NOMO-1 treated with dmso at 0.1 percent for 144 hours (cell line): ENCODE data around the gene C9orf153.
"Not testable (repeated sequence)": the region's sequence is repeated elsewhere in the genome, so short reads cannot be mapped to it uniquely, and the experiment has no call there.

Source experiments
- DNase-seq: peaks from one replicate; lab custom pipeline; 2025; ENCODE audit not compliant: unreplicated experiment; lab: John Stamatoyannopoulos, UW

Gene C9orf153

GRCh38 chr9:86193088-86193487 is 66.4 kb downstream of the C9orf153 start:
- DNase-seq: no peak

- DNase-seq: not testable (repeated sequence)
Observed at GRCh38 chr9:86190700-86191099, 68.8 kb downstream of the C9orf153 start.

- no peak for DNase-seq
Observed at GRCh38 chr9:86187121-86187520, 72.3 kb downstream of the C9orf153 start.

DNA sequence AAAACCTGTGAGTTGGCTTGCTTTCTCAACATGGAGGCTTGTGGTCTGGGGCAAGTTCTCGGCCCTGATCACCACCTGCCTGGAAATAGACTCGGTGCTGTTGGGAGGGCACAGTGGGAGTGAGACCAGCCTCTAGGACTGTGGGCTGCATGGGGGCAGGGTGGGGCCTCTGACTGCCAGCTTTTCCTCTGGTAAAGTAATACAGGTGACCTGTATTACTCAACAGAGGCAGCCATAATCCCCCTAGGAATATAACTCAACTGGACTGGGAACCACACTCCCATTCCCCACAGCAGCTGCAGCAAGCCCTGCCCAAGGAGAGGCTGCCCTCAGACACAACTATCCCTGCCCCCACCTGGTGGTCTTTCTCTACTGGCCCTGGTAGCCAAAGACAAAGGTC is 72.8 kb downstream of the C9orf153 start:
- DNase-seq: no peak

DNA sequence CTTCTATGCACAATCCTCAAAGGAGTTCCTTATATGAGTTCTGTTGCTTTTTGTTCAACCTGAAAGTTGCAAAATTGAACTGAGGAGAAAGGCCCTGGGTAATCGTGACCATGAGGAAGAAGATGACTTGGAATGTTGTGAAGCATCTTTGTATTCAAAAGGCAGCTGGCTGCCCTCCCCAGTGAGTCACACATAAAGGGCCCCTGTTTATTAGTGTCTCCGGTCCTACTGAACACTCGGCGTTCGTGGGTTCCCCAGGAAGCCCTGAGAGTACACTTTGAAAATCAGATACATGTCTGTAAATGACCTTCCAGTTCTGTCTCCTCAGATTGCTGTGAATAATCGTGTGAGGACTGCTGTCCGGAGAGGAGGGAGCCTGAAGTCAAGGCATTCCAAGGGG is 73.6 kb downstream of the C9orf153 start:
- DNase-seq: no peak

DNA sequence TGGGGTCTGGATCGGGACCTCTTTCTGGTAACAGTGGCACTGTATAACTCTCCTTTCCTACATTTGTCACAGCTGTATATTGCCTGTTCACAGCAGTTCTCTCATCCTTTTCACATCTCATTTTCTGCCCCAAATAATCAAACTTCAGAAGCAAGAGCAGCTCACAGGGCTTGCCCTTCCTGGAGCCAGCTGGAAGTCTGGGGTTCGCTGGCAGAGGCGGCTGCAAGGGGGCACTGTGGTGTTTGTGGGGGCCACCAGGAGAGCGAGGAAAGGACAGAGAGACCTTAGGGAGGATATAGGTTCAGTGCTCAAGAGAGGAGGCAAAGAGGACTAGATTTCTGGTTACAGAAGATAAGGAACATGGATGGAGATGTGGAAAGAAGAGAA is 75.3 kb downstream of the C9orf153 start:
- DNase-seq: no peak

GRCh38 chr9:86183229-86184137 is 76.0 kb downstream of the C9orf153 start:
- no peak for DNase-seq

DNA sequence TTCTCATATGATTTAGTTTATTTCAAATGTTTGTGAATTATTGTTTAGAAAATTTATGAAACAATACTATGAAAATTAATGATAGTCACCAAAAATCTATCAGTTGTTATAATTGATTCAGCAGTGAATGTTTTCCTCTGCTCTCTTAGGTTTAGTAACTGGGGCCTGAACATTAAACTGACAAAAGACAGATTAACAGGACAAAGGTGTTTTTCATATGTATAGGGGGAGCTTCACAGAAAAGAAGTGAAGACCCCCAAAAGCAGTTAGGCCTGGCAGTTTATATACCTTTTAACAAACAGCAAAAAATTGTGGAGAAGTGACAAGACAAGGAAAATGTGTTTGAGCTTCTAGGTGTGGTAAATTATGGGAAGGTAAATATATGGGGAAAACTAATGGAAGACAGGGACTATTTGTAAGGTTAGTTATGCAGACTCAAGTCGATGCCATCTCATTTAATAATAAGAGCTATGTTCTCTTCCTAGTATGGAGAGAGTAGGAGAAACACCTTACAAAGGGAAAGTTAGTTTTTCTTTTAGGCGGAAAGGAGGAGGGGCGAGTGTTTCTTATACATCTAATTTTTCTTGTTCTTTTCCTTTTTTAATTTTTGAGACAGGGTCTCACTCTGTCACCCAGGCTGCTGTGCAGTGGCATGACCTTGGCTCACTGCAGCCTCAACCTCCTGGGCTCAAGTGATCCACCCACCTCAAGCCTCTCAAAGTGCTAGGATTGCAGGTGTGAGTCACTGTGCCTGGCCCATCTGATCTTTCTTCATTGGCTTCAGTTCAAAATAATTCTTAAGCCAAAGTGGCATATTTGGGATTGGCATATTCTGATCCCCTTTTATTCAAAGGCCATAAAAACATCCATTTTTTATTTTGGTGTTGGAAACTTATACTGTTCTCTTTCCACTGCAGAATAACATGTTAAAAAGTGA is 77.8 kb downstream of the C9orf153 start:
- DNase-seq: no peak

DNA sequence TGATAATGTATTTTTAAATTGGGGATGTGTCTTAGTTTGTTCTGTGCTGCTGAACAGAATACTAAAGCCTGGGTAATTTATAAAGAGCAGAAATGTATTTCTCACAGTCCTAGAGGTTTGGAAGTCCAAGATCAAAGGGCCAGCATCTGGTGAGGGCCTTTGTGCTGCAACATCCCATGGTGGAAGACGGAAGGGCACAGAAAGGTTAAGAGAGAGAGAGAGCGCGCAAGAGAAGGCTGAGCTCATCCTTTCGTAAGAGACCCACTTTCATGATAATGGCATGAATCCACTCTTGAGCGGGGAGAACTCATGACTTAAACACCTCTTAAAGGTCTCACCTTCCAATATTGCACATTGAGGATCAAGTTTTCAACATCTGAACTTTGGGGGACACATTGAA is 81.0 kb downstream of the C9orf153 start:
- no peak for DNase-seq

DNA sequence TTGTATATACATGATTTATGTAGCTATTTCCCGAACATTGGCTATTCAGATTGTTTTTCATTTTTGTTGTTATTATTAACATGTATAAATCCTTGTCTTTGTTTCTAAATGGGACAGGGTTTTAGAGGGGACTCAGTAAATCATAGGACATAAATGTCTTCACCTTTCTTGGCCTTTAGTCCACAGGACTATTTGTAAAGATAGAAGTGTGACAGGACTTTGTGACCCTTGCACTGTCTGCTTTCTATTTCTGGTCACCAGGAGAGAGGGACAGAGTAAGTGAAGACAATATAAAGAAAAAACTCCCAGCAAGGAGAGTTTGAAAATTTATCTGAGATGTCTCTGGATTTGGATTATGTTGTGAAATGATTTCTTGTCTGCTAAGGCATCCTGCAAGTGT is 81.5 kb downstream of the C9orf153 start:
- no peak for DNase-seq

DNA sequence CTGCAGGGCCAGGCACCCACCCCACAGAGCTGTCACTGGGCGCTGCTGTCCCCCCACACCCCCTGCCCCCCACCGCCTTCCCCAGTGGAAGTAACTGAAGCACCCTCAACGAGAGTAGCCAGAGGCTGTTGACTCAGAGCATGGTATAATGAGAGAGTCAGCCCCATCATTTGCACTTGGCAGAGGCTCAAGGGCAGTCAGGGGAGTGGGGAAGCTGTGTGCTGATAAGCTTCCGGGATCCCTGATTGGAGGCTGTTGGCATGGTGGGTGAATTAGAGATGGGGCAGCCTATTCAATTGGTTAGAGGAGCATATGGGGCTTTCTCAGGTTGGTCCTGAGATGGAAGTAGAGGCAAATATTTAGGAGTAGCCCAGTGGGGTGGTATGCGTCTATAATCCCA is 83.0 kb downstream of the C9orf153 start:
- DNase-seq: no peak

- DNase-seq: no peak
Observed at GRCh38 chr9:86175743-86176456, 83.6 kb downstream of the C9orf153 start.

- DNase-seq: no peak
Observed at GRCh38 chr9:86175223-86175622, 84.2 kb downstream of the C9orf153 start.
